ENCODE measurements around the gene TNIK. TPM values are rescaled to one million over a fixed set of nuclear protein-coding genes. Genes with fewer than 3 reads are reported as not detected.

TNIK gene
- total RNA-seq, 4 donors from 2014 or later, result 1.5 to 20.3 (median 7.7) TPM

DNA sequence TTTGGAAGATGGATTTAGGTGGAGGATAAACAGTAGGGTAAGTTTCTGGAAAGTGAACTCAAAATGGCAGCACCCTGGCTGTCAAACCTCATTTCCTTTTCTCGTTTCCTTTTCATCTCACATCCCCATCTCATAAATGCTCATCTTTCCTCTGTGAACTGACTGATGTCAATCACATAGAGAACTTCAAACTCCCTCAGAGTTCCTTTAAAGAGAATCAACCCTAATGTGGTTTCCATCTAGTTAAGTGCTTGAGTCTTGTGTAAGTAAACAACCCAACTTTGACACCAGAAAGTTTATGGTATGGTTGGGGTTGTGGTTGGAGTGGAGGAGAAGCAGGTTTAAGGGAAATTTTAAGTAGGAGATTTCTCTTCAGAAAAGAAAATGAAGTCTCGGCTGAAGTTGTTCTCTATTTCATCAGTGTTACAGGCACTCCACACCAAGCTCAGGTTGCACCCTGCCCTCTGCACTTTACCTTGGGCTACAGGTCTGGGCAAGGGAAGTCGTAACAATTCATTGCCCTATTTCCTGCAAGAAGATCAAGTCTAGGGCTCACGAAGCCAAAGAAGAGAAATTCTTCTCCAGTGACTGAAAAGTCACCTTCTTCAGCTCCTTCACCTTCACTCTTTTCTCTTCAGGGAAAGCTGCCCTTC lies 34.4 kb upstream of the TNIK start:
- no peak for TF ChIP-seq POLR2A (IDR thresholded peaks at IDR 0.05)
- TF ChIP-seq, protein P1, sequence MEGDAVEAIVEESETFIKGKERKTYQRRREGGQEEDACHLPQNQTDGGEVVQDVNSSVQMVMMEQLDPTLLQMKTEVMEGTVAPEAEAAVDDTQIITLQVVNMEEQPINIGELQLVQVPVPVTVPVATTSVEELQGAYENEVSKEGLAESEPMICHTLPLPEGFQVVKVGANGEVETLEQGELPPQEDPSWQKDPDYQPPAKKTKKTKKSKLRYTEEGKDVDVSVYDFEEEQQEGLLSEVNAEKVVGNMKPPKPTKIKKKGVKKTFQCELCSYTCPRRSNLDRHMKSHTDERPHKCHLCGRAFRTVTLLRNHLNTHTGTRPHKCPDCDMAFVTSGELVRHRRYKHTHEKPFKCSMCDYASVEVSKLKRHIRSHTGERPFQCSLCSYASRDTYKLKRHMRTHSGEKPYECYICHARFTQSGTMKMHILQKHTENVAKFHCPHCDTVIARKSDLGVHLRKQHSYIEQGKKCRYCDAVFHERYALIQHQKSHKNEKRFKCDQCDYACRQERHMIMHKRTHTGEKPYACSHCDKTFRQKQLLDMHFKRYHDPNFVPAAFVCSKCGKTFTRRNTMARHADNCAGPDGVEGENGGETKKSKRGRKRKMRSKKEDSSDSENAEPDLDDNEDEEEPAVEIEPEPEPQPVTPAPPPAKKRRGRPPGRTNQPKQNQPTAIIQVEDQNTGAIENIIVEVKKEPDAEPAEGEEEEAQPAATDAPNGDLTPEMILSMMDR (IDR thresholded peaks at IDR 0.05), result no peak
- H3K36me3 ChIP-seq, result no peaks in the 10 kb centered on the region
- intact Hi-C loops (cut with DNase I; ENCODE audit: low total_unique reads), result no loop called here
- H3K4me3 ChIP-seq, result no peak overlapping the region
- no peaks in the 10 kb centered on the region for H3K9me3 ChIP-seq
- no peak for DNase-seq
- H3K27me3 ChIP-seq, result no peaks in the 10 kb centered on the region
- H3K27ac ChIP-seq, result no peak overlapping the region
- H3K4me1 ChIP-seq, result no peaks in the 10 kb centered on the region

DNA sequence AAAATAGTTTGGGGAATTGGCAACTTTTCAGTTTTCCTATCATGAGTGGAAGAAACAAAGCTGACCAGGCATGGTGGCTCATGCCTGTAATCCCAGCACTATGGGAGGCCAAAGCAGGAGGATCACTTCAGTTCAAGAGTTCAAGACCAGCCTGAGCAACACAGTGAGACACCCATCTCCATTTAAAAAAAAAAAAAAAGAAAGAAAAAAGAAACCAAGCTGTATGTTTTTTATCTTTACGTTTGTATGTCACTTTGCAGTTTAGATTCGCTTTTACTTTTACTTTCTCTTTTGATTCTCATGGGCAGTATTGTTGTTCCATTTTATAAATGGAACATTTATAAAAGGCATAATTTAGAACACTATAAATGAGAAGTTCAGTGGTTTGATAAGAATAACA lies 31.2 kb upstream of the TNIK start:
- no peak overlapping the region for H3K27ac ChIP-seq
- no peak overlapping the region for H3K4me3 ChIP-seq
- TF ChIP-seq, protein P1 (IDR thresholded peaks at IDR 0.05), result no peak
- TF ChIP-seq POLR2A (IDR thresholded peaks at IDR 0.05), result no peak
- H3K9me3 ChIP-seq, result no peaks in the 10 kb centered on the region
- intact Hi-C loops (cut with DNase I; ENCODE audit: low total_unique reads), result no loop called here
- H3K4me1 ChIP-seq, result no peaks in the 10 kb centered on the region
- H3K36me3 ChIP-seq, result no peaks in the 10 kb centered on the region
- no peak for DNase-seq
- no peaks in the 10 kb centered on the region for H3K27me3 ChIP-seq

DNA sequence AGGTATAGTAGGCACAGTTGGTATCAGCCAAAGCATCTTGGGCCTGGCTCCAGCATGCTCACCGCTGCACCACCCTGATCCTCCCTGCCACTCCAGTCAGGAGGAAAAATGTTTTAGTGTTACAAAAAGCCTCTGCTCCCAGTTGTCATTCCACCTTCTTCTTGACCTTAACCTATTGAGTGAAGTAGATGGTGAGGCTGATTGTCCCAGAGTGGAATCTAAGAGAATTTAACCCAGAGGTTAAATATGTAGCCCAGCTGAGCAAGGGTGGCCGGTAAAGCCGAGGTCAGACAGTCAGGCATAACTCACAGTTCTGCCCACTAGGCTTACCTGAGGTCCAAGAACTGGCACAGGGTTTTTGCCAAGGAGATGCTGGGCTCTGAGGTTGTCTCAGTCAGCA lies 30.7 kb upstream of the TNIK start:
- no peaks in the 10 kb centered on the region for H3K36me3 ChIP-seq
- H3K27ac ChIP-seq, result no peak overlapping the region
- H3K4me3 ChIP-seq, result no peak overlapping the region
- no peaks in the 10 kb centered on the region for H3K27me3 ChIP-seq
- H3K9me3 ChIP-seq, result no peaks in the 10 kb centered on the region
- intact Hi-C loops (cut with DNase I; ENCODE audit: low total_unique reads), result no loop called here
- no peaks in the 10 kb centered on the region for H3K4me1 ChIP-seq
- TF ChIP-seq, protein P1 (IDR thresholded peaks at IDR 0.05), result no peak
- TF ChIP-seq POLR2A (IDR thresholded peaks at IDR 0.05), result no peak
- no peak for DNase-seq

DNA sequence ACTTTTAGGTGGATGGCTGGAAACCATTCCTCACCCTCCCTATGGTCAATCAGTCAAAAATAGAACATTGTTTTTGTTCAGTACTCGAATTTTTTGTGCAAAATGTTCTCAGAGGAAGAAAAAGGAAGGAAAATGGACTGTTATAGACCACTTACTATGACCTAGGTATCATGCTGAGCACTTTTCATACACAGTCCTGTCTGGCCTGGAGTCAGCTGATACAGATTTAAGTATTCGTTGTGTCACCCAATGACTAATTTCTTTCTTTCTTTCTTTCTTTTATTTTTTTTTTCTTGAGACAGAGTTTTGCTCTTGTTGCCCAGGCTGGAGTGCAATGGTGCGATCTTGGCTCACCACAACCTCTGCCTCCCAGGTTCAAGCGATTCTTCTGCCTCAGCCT lies 29.1 kb upstream of the TNIK start:
- no peak for TF ChIP-seq POLR2A (IDR thresholded peaks at IDR 0.05)
- TF ChIP-seq, protein P1 (IDR thresholded peaks at IDR 0.05), result no peak
- Histone ChIP-seq H3K4me3 (no peak overlapping the region), H3K36me3 (no peaks in the 10 kb centered on the region), H3K27me3 (no peaks in the 10 kb centered on the region), H3K4me1 (no peaks in the 10 kb centered on the region), H3K27ac (no peak overlapping the region), H3K9me3 (no peaks in the 10 kb centered on the region)
- no peak for DNase-seq
- intact Hi-C loops (cut with DNase I; ENCODE audit: low total_unique reads), result no loop called here

DNA sequence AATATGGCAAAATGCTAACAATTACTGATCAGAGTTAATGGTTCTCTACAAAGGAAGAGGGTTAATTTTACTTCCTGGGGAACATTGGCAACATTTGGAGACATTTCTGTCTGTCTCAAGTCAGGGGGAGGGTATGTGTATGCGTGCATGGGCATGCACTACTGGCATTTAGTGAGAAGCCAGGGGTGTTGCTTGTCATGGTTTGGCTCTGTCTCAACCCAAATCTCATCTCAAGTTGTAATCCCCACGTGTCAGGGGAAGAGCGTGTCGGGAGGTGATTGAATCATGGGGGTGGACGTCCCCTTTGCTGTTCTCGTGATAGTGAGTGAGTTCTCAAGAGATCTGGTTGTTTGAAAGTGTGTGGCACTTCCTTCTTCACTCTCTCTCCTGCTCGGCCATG lies 28.3 kb upstream of the TNIK start:
- no peaks in the 10 kb centered on the region for H3K36me3 ChIP-seq
- intact Hi-C loops (cut with DNase I; ENCODE audit: low total_unique reads), result no loop called here
- H3K4me1 ChIP-seq, result no peaks in the 10 kb centered on the region
- no peaks in the 10 kb centered on the region for H3K9me3 ChIP-seq
- DNase-seq, result no peak
- no peak for TF ChIP-seq POLR2A (IDR thresholded peaks at IDR 0.05)
- TF ChIP-seq, protein P1 (IDR thresholded peaks at IDR 0.05), result no peak
- no peak overlapping the region for H3K4me3 ChIP-seq
- no peak overlapping the region for H3K27ac ChIP-seq
- no peaks in the 10 kb centered on the region for H3K27me3 ChIP-seq

Data from uterus (tissue), 4 donors.